HG03196 (cell line): Measurements from ENCODE around the gene MAG.
A peak's percentile ranks its signal among the peaks of the same experiment; 100 is the strongest.

ENCODE experiments used
- ATAC-seq: cut with Tn5 transposase; IDR thresholded peaks from one replicate; pipeline ENCODE4 v1.9.1; 2021; ENCODE audit not compliant: unreplicated experiment

Gene MAG

GRCh38 chr19:35341565-35342225 lies 49.7 kb downstream of the MAG start:
- no peak for ATAC-seq

DNA sequence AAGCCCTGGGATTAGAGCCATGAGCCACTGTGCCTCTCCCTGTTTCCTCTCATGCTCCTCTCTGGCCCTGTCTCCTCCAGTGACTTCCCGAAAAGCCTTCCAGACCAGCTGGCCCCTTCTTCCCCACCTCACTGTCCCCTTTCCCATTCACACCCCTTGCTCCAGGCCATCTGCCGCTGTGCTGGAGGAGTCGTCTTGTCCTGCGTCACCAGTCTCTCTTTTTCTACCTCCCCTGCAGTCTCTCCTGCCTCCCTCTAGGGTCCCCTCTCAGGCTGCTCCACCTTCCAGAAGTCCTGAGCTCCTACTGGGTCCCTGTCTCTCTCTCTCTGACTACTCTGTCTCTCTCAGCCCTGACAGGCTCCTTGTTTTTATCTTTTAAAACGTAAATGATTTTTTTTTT lies 50.5 kb downstream of the MAG start:
- ATAC-seq = no peak

DNA sequence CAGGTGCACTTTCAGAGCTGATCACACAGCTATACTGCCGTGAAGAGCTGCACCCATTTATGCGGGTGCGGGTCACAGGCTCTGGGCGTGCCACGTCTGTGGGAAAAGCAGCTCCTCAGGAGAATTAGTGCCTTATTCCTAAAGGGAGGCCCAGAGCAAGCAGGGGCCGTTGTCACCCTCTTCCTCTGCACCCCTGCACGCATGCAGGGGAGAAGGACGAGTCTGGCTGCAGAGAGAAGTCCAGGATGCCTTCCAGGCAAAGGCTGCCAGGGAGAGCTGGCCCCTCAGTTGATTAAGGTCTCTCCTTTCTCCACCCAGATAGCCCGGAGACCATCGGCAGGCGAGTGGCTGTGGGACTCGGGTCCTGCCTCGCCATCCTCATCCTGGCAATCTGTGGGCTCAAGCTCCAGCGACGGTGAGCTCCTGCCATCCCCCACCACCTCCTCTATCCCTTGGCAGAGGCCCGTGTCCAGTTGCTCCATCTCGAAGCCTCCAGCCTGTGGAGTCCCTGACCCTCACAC lies 52.6 kb downstream of the MAG start:
- ATAC-seq = no peak

- no peak for ATAC-seq
These were observed 53.7 kb downstream of the MAG start for GRCh38 chr19:35345671-35346111.

DNA sequence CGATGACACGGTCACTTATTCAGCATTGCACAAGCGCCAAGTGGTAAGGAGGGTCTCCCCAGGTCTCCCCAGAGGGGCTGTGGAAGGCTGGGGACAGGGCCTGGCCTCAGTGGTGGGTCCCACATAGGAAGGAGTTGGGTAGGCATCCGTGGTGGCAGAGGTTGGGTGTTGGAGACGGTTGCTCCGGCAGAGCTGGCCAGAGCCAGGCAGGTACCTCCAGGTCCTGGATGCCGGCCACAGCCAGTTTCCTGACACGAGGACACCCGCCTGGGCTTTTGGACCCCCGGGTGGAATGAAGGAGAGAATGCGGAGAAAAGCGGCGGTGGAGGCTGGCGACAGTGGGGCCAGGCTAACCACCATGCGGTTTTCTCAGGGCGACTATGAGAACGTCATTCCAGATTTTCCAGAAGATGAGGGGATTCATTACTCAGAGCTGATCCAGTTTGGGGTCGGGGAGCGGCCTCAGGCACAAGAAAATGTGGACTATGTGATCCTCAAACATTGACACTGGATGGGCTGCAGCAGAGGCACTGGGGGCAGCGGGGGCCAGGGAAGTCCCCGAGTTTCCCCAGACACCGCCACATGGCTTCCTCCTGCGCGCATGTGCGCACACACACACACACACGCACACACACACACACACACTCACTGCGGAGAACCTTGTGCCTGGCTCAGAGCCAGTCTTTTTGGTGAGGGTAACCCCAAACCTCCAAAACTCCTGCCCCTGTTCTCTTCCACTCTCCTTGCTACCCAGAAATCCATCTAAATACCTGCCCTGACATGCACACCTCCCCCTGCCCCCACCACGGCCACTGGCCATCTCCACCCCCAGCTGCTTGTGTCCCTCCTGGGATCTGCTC lies 54.5 kb downstream of the MAG start:
- ATAC-seq = no peak

- peak; percentile 49 for ATAC-seq
These were observed 55.4 kb downstream of the MAG start, which contains the start of gene FFAR1 for GRCh38 chr19:35347171-35347929. Gene FFAR1 (plus strand): TSS chr19:35347902. CDS start chr19:35351552, 3,650 bp downstream.

DNA sequence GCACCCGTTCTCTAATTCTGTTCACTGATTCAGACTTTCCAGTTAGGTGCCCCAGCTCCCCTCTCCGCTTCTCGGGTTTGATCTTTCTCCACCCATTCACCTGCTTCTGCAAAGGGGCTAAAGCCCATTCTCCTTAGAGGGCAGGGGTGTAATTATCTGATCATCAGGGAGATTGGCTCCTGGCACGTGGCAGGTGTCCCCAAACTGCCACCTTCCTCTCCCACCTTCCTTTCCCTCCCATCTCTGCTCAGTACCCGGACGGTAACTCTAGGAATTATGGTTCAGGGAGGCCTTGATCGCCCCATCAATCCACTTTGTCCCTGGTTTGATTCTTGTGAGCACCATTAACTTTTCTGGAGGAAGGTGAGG lies 56.0 kb downstream of the MAG start:
- no peak for ATAC-seq

DNA sequence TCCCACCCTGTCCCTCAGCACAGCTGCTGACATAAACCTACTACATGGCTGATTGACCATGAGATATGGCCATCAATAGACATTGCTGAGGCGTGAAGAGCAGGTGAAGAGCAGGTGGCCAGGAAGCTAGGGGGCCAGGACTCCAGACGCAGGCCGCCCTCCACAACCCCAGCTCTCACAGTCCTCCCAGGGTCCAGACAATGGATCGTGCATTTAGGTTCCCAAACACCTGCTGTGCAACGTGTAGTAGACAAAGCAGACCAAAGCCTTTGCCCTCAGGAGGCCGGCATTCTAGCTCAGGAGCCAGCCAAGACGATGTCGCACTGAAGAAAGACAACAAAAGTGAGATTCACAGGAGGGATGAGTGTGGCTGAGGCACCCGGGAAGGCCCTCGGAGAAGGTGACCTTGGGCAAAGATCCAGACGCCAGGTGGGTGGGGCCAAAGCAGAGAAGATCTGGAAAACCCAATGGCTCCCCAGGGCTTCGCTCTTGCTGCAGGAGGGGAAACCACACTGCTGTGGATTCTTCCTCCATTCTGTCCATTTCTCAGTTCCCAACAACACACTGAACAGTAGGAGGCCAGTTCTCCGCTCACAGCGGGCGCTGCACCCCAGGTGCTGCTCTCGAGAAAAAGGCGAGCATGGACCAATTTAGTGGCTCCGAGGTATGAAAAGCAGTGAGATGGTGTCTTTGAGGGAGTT lies 57.1 kb downstream of the MAG start:
- no peak for ATAC-seq

DNA sequence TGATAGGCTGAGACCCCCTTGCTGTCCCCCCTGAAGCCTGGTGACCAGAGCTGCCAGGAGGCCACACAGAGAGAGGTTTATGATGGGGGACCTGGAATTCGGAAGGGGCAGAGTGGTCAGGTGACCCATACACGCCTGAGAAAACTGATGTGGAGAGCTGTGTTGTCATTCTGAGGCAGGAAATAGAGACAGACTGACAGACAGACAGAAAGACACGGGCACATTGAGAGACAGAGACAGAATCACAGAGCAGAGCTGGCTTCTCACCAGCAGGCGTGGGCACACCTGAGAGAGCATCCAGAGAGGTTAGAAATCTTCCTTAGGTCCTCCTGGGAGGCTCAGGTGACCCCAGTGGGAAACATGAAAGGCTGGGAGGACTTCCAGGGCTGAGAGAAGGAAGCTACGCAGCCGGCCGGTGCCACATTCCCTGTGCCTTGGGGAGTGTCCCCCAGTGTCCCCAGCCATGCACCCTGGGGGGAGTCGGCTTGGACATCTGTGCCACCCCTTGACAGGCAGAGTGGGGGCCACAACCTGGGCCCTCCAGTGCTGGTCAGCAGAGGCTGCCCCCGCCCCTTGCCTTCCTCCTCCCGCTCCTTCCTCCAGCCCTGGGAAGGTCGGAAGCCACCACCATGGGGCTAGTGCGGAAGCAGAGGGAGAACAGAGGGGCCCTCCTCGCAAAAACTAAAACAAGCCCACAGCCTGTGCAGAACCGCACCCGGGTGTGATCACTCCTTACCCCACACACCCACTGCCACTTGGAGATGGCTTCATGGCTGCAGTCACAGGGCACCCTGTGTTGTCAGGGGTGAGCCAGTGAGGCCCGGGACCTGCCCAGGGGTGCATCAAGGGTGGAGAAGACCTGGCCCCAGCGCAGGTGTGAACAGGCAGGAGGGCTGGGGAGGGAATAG lies 57.9 kb downstream of the MAG start:
- ATAC-seq = no peak

GRCh38 chr19:35350591-35350990 lies 58.6 kb downstream of the MAG start:
- no peak for ATAC-seq

DNA sequence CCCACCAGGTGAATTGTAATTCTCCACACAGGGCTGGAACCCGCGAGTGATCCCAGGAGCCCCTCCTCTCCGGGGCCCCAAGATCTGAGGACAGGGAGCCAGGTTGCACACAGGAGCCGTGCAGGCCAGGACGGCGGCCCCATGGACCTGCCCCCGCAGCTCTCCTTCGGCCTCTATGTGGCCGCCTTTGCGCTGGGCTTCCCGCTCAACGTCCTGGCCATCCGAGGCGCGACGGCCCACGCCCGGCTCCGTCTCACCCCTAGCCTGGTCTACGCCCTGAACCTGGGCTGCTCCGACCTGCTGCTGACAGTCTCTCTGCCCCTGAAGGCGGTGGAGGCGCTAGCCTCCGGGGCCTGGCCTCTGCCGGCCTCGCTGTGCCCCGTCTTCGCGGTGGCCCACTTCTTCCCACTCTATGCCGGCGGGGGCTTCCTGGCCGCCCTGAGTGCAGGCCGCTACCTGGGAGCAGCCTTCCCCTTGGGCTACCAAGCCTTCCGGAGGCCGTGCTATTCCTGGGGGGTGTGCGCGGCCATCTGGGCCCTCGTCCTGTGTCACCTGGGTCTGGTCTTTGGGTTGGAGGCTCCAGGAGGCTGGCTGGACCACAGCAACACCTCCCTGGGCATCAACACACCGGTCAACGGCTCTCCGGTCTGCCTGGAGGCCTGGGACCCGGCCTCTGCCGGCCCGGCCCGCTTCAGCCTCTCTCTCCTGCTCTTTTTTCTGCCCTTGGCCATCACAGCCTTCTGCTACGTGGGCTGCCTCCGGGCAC lies 59.6 kb downstream of the MAG start:
- ATAC-seq = no peak

- no peak for ATAC-seq
These were observed 60.2 kb downstream of the MAG start for GRCh38 chr19:35352177-35352447.

- no peak for ATAC-seq
These were observed 60.7 kb downstream of the MAG start for GRCh38 chr19:35352448-35353304.

DNA sequence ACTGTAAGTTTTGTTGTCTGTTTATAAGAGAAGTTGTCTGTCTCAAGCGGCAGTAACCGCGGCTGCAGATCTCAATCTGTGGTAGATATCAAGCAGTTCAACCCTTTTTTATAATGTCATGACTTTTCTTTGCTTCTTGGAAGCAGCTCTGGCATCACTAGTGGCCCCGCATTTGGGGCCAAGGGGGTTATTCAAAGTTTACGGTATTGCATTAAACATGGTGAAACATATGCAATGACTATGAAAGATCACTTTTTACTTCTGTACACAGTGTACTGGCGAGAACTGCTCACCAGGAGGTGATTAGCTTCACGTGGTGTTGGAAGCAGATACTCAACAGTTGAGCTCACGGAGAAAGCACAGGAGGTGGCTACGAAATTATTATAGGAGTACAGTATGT lies 61.7 kb downstream of the MAG start:
- no peak for ATAC-seq

DNA sequence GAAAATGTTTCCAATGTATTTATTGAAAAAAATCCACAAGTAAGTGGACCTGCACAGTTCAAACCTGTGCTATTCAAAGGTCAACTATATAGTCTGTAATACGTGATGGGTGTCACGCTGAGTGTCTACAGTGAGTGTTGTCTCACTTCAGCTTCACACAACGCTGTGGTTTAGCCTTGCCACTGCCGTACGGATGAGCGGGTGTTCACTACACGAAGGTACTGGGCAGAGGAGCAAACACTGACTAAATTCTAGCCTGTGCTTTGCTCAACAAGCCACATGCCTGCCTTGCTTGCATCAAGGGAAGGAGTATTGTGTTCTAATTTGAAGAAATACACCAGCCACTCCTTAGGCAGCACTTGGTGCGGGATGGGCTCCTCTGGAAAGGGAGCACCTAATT lies 62.9 kb downstream of the MAG start:
- no peak for ATAC-seq

DNA sequence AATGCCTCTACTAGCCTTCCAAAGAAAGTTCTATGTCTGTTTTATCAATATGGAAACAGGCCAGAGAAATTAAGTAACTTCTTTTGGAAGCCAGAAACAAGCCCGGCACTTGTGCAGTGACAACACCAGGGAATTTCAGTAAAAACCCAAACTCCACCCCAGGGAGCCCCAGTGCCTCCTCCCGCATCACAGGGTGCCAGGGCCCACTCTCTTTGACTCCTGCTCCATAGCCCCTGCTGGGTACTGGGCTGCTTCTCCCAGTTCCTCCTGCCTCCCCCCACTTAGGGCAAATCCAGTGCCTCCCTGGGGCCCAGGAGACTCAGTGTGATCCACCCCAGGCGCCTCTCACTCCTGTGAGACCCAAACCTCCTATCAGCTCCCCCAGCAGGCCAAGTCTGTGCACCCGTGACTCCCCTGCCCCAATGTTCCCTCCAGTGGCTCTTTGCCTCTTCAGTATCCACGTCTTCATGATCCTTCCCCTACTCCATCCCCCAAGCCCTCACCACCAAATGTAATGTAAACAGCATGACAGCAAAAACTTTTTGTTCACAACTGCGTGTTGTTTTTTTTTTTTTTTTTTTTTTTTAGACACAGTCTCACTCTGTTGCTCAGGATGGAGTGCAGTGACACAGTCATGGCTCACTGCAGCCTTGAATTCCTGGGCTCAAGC lies 64.0 kb downstream of the MAG start:
- ATAC-seq = no peak

DNA sequence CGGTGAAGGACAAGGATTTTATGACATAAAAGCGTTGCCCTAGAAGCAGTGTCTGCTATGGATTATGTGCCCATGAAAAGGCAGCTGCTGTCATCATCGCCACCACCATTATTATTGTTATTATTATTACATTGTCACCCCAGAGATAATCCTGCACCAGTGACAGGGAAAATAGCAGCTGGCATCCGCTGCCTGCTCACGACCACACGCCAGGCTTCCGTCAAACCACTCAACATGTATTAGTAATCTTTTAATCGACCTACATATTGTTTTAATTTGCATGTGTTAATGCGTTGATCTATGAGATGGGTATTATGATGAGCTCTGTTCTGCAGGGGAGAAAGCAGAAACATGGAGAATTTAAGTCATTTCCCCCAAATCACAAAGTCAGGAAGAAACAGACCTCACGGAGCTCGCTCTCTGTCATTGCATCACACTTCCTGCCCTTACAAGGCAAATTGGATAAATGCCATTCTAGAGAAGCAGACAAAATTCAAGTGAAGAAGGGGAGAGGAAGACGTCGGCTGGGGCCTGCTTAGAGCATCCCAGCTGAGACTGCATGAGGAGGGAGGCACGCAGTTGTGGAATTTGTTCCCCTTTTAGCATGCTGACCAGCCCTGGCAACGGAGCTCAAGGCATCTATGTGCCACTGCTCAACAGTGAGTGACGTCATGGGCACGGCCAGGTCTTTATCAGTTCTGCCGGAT lies 66.1 kb downstream of the MAG start, which contains the start of gene FFAR3:
Gene FFAR3 (plus strand): TSS at position 594 of the 707 bp plus-strand sequence. CDS start 431 bp downstream, outside the sequence.
- ATAC-seq = no peak
